B cell (primary cell): ENCODE measurements around the gene FSCN2.

Experiments
- EZH2 ChIP-seq: IDR thresholded peaks from 2 replicates; pipeline ENCODE4 v1.6.1; 2012; ENCODE audit warnings: borderline replicate concordance, low read depth, mild to moderate bottlenecking, moderate library complexity, low read length; ENCODE audit not compliant: insufficient read depth, poor library complexity, severe bottlenecking
- TF ChIP-seq, protein P1 (sequence below): fragments of 200-600 bp; IDR thresholded peaks from one replicate; pipeline ENCODE4 v1.8.0; 2022; ENCODE audit warnings: antibody characterized with exemption, mild to moderate bottlenecking

DNA sequence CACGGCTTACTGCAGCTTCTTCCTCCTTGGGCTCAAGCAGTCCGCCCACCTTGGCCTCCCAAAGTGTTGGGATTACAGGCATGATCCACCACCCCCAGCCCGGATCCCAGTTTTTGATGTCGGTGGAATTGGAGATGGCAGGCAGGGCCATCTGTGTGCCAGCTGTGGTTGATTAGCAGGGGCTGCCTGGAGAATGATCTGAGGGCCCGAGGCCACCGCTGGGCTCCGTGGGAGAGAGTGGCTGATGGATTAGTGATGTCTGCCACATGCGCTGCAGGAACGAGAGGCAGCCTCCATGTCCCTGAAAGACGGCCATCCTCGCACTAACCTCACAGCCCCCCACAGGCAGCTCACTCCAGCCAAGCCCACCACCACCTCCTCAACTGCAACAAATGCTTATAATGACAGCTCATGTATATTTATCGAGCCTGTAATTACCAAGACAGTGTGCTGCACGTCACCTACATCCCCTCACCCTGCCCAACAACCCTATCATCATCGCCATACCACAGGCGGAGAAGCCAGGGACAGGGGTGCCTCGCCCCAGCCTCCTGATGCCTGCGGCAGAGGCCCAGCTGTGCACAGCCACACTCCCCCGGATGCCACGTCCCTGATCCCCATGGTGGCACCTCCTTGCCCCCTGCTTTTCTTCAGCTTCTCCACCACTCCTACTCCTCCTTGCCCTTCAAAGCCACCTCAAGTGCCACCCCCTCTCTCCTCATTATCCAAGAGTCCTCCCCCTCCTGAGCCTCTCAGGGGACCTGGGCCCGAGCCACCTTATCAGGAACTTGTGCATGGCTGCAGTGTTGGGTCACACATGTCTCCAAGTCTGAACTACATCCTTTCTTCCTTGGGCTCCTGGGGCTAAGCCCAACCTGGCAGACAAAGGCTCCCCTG, 48.8 kb upstream of the FSCN2 start:
- TF ChIP-seq, protein P1, sequence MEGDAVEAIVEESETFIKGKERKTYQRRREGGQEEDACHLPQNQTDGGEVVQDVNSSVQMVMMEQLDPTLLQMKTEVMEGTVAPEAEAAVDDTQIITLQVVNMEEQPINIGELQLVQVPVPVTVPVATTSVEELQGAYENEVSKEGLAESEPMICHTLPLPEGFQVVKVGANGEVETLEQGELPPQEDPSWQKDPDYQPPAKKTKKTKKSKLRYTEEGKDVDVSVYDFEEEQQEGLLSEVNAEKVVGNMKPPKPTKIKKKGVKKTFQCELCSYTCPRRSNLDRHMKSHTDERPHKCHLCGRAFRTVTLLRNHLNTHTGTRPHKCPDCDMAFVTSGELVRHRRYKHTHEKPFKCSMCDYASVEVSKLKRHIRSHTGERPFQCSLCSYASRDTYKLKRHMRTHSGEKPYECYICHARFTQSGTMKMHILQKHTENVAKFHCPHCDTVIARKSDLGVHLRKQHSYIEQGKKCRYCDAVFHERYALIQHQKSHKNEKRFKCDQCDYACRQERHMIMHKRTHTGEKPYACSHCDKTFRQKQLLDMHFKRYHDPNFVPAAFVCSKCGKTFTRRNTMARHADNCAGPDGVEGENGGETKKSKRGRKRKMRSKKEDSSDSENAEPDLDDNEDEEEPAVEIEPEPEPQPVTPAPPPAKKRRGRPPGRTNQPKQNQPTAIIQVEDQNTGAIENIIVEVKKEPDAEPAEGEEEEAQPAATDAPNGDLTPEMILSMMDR = no peak
- TF ChIP-seq EZH2 = no peak
